Neural progenitor cell (in vitro differentiated cells): ENCODE results near the gene DCLK2.

Experiments
- CTCF ChIP-seq: fragments of 200-600 bp; sonication (generic); IDR thresholded peaks from 2 replicates; pipeline ENCODE4 v1.5.1; 2017; ENCODE audit warnings: antibody characterized with exemption, mild to moderate bottlenecking
- EZH2 ChIP-seq: fragments of 200-600 bp; sonication (generic); IDR thresholded peaks from 2 replicates; pipeline ENCODE4 v1.6.1; 2017; ENCODE audit warnings: antibody characterized with exemption, mild to moderate bottlenecking, moderate library complexity

GRCh38 chr4:150206954-150207353, 128.7 kb downstream of the DCLK2 start:
- TF ChIP-seq CTCF, result no peak
- no peak for TF ChIP-seq EZH2
